Panc1 (cell line): ENCODE results near the gene ETNPPL.

Source experiments
- POLR2AphosphoS5 ChIP-seq: IDR thresholded peaks from 2 replicates; pipeline ENCODE4 v1.6.1; 2012; ENCODE audit warnings: mild to moderate bottlenecking, low read depth, low read length, moderate library complexity
- SIN3A ChIP-seq: IDR thresholded peaks from 2 replicates; pipeline ENCODE4 v1.6.1; 2012; ENCODE audit warnings: low read depth, mild to moderate bottlenecking, low read length, moderate library complexity, borderline replicate concordance; ENCODE audit not compliant: insufficient read depth
- TCF7L2 ChIP-seq: IDR thresholded peaks from 2 replicates; pipeline ENCODE4 v1.6.1; 2011; ENCODE audit warnings: mild to moderate bottlenecking, low read depth, low read length, inconsistent platforms
- TF ChIP-seq, protein P1 (sequence below): fragments of 450-650 bp; IDR thresholded peaks from 2 replicates; pipeline ENCODE4 v1.5.1; 2017; ENCODE audit warnings: mild to moderate bottlenecking
- TF ChIP-seq, protein P2 (sequence below), 2 experiments: IDR thresholded peaks; 2 replicates each; pipeline ENCODE4 v1.6.1; 2011 to 2012; ENCODE audit warnings: low read depth in 2 of 2, control low read depth in 1 of 2, low read length in 1 of 2, mild to moderate bottlenecking in 1 of 2, moderate library complexity in 1 of 2; ENCODE audit not compliant: insufficient read depth in 1 of 2

DNA sequence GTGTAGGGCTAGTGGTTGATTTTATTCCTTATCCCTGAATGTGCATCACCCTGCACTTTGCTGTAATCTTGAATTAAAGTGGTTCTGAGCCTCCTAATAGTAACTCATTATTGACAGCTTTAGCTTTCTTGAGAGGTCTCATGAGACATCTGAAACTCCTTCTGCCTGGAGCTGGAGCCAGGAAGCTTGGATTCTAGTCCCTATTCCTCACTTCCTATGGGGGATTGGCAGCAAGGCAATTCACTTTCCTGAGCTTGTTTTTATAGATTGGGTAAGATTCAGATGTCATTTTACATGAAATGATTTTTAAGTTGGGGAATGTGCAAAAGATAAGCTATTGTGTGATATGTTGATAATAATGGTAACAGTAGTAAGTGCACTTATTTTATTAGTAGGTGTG, 17.1 kb upstream of the ETNPPL start:
- TF ChIP-seq, protein P1, sequence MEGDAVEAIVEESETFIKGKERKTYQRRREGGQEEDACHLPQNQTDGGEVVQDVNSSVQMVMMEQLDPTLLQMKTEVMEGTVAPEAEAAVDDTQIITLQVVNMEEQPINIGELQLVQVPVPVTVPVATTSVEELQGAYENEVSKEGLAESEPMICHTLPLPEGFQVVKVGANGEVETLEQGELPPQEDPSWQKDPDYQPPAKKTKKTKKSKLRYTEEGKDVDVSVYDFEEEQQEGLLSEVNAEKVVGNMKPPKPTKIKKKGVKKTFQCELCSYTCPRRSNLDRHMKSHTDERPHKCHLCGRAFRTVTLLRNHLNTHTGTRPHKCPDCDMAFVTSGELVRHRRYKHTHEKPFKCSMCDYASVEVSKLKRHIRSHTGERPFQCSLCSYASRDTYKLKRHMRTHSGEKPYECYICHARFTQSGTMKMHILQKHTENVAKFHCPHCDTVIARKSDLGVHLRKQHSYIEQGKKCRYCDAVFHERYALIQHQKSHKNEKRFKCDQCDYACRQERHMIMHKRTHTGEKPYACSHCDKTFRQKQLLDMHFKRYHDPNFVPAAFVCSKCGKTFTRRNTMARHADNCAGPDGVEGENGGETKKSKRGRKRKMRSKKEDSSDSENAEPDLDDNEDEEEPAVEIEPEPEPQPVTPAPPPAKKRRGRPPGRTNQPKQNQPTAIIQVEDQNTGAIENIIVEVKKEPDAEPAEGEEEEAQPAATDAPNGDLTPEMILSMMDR, result no peak
- TF ChIP-seq POLR2AphosphoS5, result no peak
- TF ChIP-seq, protein P2, sequence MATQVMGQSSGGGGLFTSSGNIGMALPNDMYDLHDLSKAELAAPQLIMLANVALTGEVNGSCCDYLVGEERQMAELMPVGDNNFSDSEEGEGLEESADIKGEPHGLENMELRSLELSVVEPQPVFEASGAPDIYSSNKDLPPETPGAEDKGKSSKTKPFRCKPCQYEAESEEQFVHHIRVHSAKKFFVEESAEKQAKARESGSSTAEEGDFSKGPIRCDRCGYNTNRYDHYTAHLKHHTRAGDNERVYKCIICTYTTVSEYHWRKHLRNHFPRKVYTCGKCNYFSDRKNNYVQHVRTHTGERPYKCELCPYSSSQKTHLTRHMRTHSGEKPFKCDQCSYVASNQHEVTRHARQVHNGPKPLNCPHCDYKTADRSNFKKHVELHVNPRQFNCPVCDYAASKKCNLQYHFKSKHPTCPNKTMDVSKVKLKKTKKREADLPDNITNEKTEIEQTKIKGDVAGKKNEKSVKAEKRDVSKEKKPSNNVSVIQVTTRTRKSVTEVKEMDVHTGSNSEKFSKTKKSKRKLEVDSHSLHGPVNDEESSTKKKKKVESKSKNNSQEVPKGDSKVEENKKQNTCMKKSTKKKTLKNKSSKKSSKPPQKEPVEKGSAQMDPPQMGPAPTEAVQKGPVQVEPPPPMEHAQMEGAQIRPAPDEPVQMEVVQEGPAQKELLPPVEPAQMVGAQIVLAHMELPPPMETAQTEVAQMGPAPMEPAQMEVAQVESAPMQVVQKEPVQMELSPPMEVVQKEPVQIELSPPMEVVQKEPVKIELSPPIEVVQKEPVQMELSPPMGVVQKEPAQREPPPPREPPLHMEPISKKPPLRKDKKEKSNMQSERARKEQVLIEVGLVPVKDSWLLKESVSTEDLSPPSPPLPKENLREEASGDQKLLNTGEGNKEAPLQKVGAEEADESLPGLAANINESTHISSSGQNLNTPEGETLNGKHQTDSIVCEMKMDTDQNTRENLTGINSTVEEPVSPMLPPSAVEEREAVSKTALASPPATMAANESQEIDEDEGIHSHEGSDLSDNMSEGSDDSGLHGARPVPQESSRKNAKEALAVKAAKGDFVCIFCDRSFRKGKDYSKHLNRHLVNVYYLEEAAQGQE (IDR thresholded peaks at IDR 0.05; ENCODE audit: insufficient read depth in 1 of 2, low read depth in 2 of 2, low read length in 1 of 2), result no peak
- TF ChIP-seq SIN3A, result no peak
- TF ChIP-seq TCF7L2, result no peak
